Measurements from ENCODE around the gene AOPEP. TPM values are rescaled to one million over a fixed set of nuclear protein-coding genes. Genes with fewer than 3 reads are reported as not detected.

AOPEP gene
- polyA plus RNA-seq, 1 experiment: 40.0 TPM

GRCh38 chr9:94889628-94890027, 163.1 kb downstream of the AOPEP start:
- no peak overlapping the region for H3K4me3 ChIP-seq (ENCODE audit: low read depth, low read length)

GRCh38 chr9:94891183-94891582, 164.7 kb downstream of the AOPEP start:
- POLR2A ChIA-PET: no interaction called here

More at GRCh38 chr9:94889628-94890027, 163.1 kb downstream of the AOPEP start:
- no peak for TF ChIP-seq CTCF (IDR thresholded peaks at IDR 0.05; ENCODE audit: low read depth, low read length)
- no peak for DNase-seq (ENCODE audit: low read depth, low spot score)
- Histone ChIP-seq H3K27ac (ENCODE audit: low read depth, low read length) (no peak overlapping the region), H3K9me3 (ENCODE audit: control insufficient read depth, insufficient read depth, low read length) (no peaks in the 10 kb centered on the region), H3K27me3 (ENCODE audit: control insufficient read depth, insufficient read depth, low read length) (no peaks in the 10 kb centered on the region)
- POLR2A ChIA-PET: no interaction called here
- CTCF ChIA-PET: no interaction called here

GRCh38 chr9:94892675-94893074, 166.2 kb downstream of the AOPEP start:
- Histone ChIP-seq H3K9me3 (ENCODE audit: control insufficient read depth, insufficient read depth, low read length) (no peaks in the 10 kb centered on the region), H3K27ac (ENCODE audit: low read depth, low read length) (no peak overlapping the region), H3K4me3 (ENCODE audit: low read depth, low read length) (no peak overlapping the region), H3K27me3 (ENCODE audit: control insufficient read depth, insufficient read depth, low read length) (no peaks in the 10 kb centered on the region)
- TF ChIP-seq CTCF (IDR thresholded peaks at IDR 0.05; ENCODE audit: low read depth, low read length): no peak
- CTCF ChIA-PET: interaction anchor here (1.2 kb wide), 1 partner anchor 109 kb away, joined by 3 read pairs; no protein-coding TSS in a partner anchor
- POLR2A ChIA-PET: no interaction called here
- DNase-seq (ENCODE audit: low read depth, low spot score): no peak

More at GRCh38 chr9:94891183-94891582, 164.7 kb downstream of the AOPEP start:
- no peak for TF ChIP-seq CTCF (IDR thresholded peaks at IDR 0.05; ENCODE audit: low read depth, low read length)
- Histone ChIP-seq H3K27me3 (ENCODE audit: control insufficient read depth, insufficient read depth, low read length) (no peaks in the 10 kb centered on the region), H3K9me3 (ENCODE audit: control insufficient read depth, insufficient read depth, low read length) (no peaks in the 10 kb centered on the region), H3K27ac (ENCODE audit: low read depth, low read length) (no peak overlapping the region), H3K4me3 (ENCODE audit: low read depth, low read length) (no peak overlapping the region)
- CTCF ChIA-PET: no interaction called here
- no peak for DNase-seq (ENCODE audit: low read depth, low spot score)

- no peak for DNase-seq (ENCODE audit: low read depth, low spot score)
Measured at GRCh38 chr9:94894094-94894699, 167.7 kb downstream of the AOPEP start.

More at GRCh38 chr9:94894094-94894699, 167.7 kb downstream of the AOPEP start:
- POLR2A ChIA-PET: no interaction called here
- no peak for TF ChIP-seq CTCF (IDR thresholded peaks at IDR 0.05; ENCODE audit: low read depth, low read length)
- Histone ChIP-seq H3K9me3 (ENCODE audit: control insufficient read depth, insufficient read depth, low read length) (no peaks in the 10 kb centered on the region), H3K4me3 (ENCODE audit: low read depth, low read length) (no peak overlapping the region), H3K27ac (ENCODE audit: low read depth, low read length) (no peak overlapping the region), H3K27me3 (ENCODE audit: control insufficient read depth, insufficient read depth, low read length) (no peaks in the 10 kb centered on the region)
- CTCF ChIA-PET: interaction anchor here (0.6 kb wide), 1 partner anchor 113 kb away, joined by 4 read pairs; no protein-coding TSS in a partner anchor
